GM21447 (cell line): ENCODE measurements around the gene P2RX4.
A peak's percentile ranks its signal among the peaks of the same experiment; 100 is the strongest.
"Not testable (repeated sequence)": the region's sequence is repeated elsewhere in the genome, so short reads cannot be mapped to it uniquely, and the experiment has no call there.

Experiments used
- ATAC-seq: cut with Tn5 transposase; IDR thresholded peaks from one replicate; pipeline ENCODE4 v1.9.1; 2021; ENCODE audit not compliant: unreplicated experiment

P2RX4 gene

GRCh38 chr12:121219353-121219986 is 9.5 kb downstream of the P2RX4 start:
- no peak for ATAC-seq

- ATAC-seq: no peak
Measured at GRCh38 chr12:121222847-121223246, 12.9 kb downstream of the P2RX4 start.

- ATAC-seq: no peak
Measured at GRCh38 chr12:121223292-121224285, 13.7 kb downstream of the P2RX4 start.

- ATAC-seq: no peak
Measured at GRCh38 chr12:121224591-121224990, 14.7 kb downstream of the P2RX4 start.

GRCh38 chr12:121226399-121226798 is 16.5 kb downstream of the P2RX4 start:
- no peak for ATAC-seq

- ATAC-seq: not testable (repeated sequence)
Measured at GRCh38 chr12:121226871-121227270, 16.9 kb downstream of the P2RX4 start.

GRCh38 chr12:121227294-121227693 is 17.4 kb downstream of the P2RX4 start:
- peak; percentile 53 for ATAC-seq

GRCh38 chr12:121228919-121229665 is 19.2 kb downstream of the P2RX4 start:
- ATAC-seq: no peak

- ATAC-seq: not testable (repeated sequence)
Measured at GRCh38 chr12:121229826-121230537, 20.1 kb downstream of the P2RX4 start.

- no peak for ATAC-seq
Measured at GRCh38 chr12:121230538-121230907, 20.6 kb downstream of the P2RX4 start.

GRCh38 chr12:121232163-121232562 is 22.2 kb downstream of the P2RX4 start:
- no peak for ATAC-seq

GRCh38 chr12:121232977-121233627 is 23.2 kb downstream of the P2RX4 start:
- no peak for ATAC-seq

- no peak for ATAC-seq
Measured at GRCh38 chr12:121233628-121234020, 23.7 kb downstream of the P2RX4 start.

- no peak for ATAC-seq
Measured at GRCh38 chr12:121236776-121237175, 26.8 kb downstream of the P2RX4 start.

- no peak for ATAC-seq
Measured at GRCh38 chr12:121237415-121237814, 27.5 kb downstream of the P2RX4 start.

- no peak for ATAC-seq
Measured at GRCh38 chr12:121238086-121238485, 28.2 kb downstream of the P2RX4 start.

GRCh38 chr12:121238604-121239350 is 28.8 kb downstream of the P2RX4 start:
- ATAC-seq: no peak

GRCh38 chr12:121239351-121240061 is 29.6 kb downstream of the P2RX4 start:
- no peak for ATAC-seq

GRCh38 chr12:121240062-121240420 is 30.1 kb downstream of the P2RX4 start:
- no peak for ATAC-seq
